CD14-positive monocyte (primary cell): Measurements from ENCODE around the gene TPCN1. TPM values are rescaled to one million over a fixed set of nuclear protein-coding genes. Genes with fewer than 3 reads are reported as not detected.

Experiments used
- DNase-seq, 3 donors: peaks; one replicate each; pipeline ENCODE4 v3.0.0-alpha.2; 2011 to 2022
- H2AFZ ChIP-seq: 2 replicates; pipeline ENCODE4 v1.6.0; 2012; ENCODE audit warnings: mild to moderate bottlenecking, low read depth, low read length, inconsistent platforms; ENCODE audit not compliant: insufficient read depth, poor library complexity, severe bottlenecking
- H3K27ac ChIP-seq, 2 donors: 1 replicate in 1 of 2; 2 replicates in 1 of 2; pipeline ENCODE4 v1.5.1; 2012 to 2013; ENCODE audit warnings: low read length in 2 of 2, control low read depth in 1 of 2, inconsistent platforms in 1 of 2, low read depth in 1 of 2, mild to moderate bottlenecking in 1 of 2
- H3K27me3 ChIP-seq, 2 donors: one replicate each; pipeline versions ENCODE4 v1.6.0 to v1.6.1; 2011 to 2013; ENCODE audit warnings: low read length in 2 of 2; ENCODE audit not compliant: control insufficient read depth in 2 of 2, insufficient read depth in 2 of 2
- H3K36me3 ChIP-seq, 2 donors: replicated peaks in 1 of 2; 1 replicate in 1 of 2; 2 replicates in 1 of 2; pipeline versions ENCODE4 v1.5.1 to v1.6.1; 2012 to 2013; ENCODE audit warnings: low read length in 2 of 2, control low read depth in 1 of 2, inconsistent platforms in 1 of 2, mild to moderate bottlenecking in 1 of 2; ENCODE audit not compliant: insufficient read depth in 2 of 2, control insufficient read depth in 1 of 2
- H3K4me1 ChIP-seq, 2 donors: 1 replicate in 1 of 2; 2 replicates in 1 of 2; pipeline versions ENCODE4 v1.5.1 to v1.6.1; 2012 to 2013; ENCODE audit warnings: low read length in 2 of 2, control low read depth in 1 of 2, inconsistent platforms in 1 of 2, mild to moderate bottlenecking in 1 of 2, moderate library complexity in 1 of 2; ENCODE audit not compliant: insufficient read depth in 2 of 2, control insufficient read depth in 1 of 2
- H3K4me2 ChIP-seq: replicated peaks from 2 replicates; pipeline ENCODE3; 2012; ENCODE audit warnings: low read length, moderate library complexity, mild to moderate bottlenecking; ENCODE audit not compliant: poor library complexity, severe bottlenecking; ENCODE audit errors: extremely low read depth
- H3K4me3 ChIP-seq, 3 experiments: fragments of 200-600 bp in 1 of 3; sonication (generic) in 1 of 3; replicated peaks in 1 of 3; 1 replicate in 2 of 3; 2 replicates in 1 of 3; pipeline ENCODE4 v1.5.1; 2011 to 2013; ENCODE audit warnings: low read length in 3 of 3, mild to moderate bottlenecking in 3 of 3, control low read depth in 2 of 3, low read depth in 2 of 3, inconsistent platforms in 1 of 3, moderate library complexity in 1 of 3
- H3K79me2 ChIP-seq: 2 replicates; pipeline ENCODE4 v1.6.0; 2012; ENCODE audit warnings: mild to moderate bottlenecking, control low read depth, inconsistent platforms, low read length, moderate library complexity; ENCODE audit not compliant: insufficient read depth
- H3K9ac ChIP-seq: 2 replicates; pipeline ENCODE4 v1.6.0; 2017; ENCODE audit warnings: low read length, mild to moderate bottlenecking; ENCODE audit not compliant: insufficient read depth, poor library complexity, severe bottlenecking
- H3K9me3 ChIP-seq, 2 donors: replicated peaks in 1 of 2; 1 replicate in 1 of 2; 2 replicates in 1 of 2; pipeline versions ENCODE4 v1.5.1 to v1.6.1; 2012 to 2013; ENCODE audit warnings: low read length in 2 of 2, control low read depth in 1 of 2; ENCODE audit not compliant: control insufficient read depth in 1 of 2, insufficient read depth in 1 of 2
- H4K20me1 ChIP-seq: 2 replicates; pipeline ENCODE4 v1.6.0; 2012; ENCODE audit warnings: mild to moderate bottlenecking, low read length, control low read depth, moderate library complexity; ENCODE audit not compliant: insufficient read depth
- H3K27ac Mint-ChIP-seq, 7 donors: one replicate each; pipeline ENCODE4 v1.8.0; 2020; ENCODE audit warnings: mild to moderate bottlenecking in 7 of 7, mixed read lengths in 7 of 7, moderate library complexity in 6 of 7, inconsistent platforms in 2 of 7
- H3K27me3 Mint-ChIP-seq, 3 donors: one replicate each; pipeline ENCODE4 v1.8.0; 2021 to 2022; ENCODE audit warnings: low read depth in 3 of 3, mild to moderate bottlenecking in 3 of 3, mixed read lengths in 3 of 3, moderate library complexity in 3 of 3, inconsistent platforms in 1 of 3
- H3K36me3 Mint-ChIP-seq, 2 donors: one replicate each; pipeline ENCODE4 v1.8.0; 2020; ENCODE audit warnings: mixed read lengths in 2 of 2, inconsistent platforms in 1 of 2, mild to moderate bottlenecking in 1 of 2
- H3K4me1 Mint-ChIP-seq: one replicate; pipeline ENCODE4 v1.8.0; 2020; ENCODE audit warnings: mild to moderate bottlenecking, mixed read lengths
- H3K4me3 Mint-ChIP-seq, 2 donors: one replicate each; pipeline ENCODE4 v1.8.0; 2020; ENCODE audit warnings: mild to moderate bottlenecking in 2 of 2, mixed read lengths in 2 of 2, moderate library complexity in 1 of 2
- H3K9me3 Mint-ChIP-seq, 7 donors: one replicate each; pipeline ENCODE4 v1.8.0; 2020 to 2022; ENCODE audit warnings: mixed read lengths in 7 of 7, mild to moderate bottlenecking in 6 of 7, moderate library complexity in 6 of 7, inconsistent platforms in 2 of 7
- WGBS: methylation state at CpG from one replicate; pipeline ENCODE4 v1.1.5; 2013; ENCODE audit warnings: missing lambda C conversion rate; ENCODE audit not compliant: insufficient coverage; 5-methylcytosine and 5-hydroxymethylcytosine counted together
- intact Hi-C, 2 donors: fragments of 100-400 bp; cut with micrococcal nuclease; formaldehyde crosslinking; loops; one replicate each; pipeline versions ENCODE4 v1.15.0 to v1.15.1; 2023
- polyA plus RNA-seq, 3 donors: library from polyadenylated mRNA; depleted of rRNA in 1 of 3; unstranded in 2 of 3; stranded (reverse) in 1 of 3; fragments of 300-500 nt in 2 of 3; fragments of >200 nt in 1 of 3; fragmentation: Illumina TruSeq in 2 of 3; gene quantifications; 1 replicate in 2 of 3; 2 replicates in 1 of 3; pipeline ENCODE4 v1.2.3, GENCODE V29; 2012 to 2021
- TF ChIP-seq, protein P1 (sequence below): fragments of 200-600 bp; IDR thresholded peaks from one replicate; pipeline ENCODE4 v1.8.0; 2022; ENCODE audit warnings: antibody characterized with exemption, mild to moderate bottlenecking

TPCN1 gene
- polyA plus RNA-seq, 3 donors: 20.4 to 110 (median 34.9) TPM

DNA sequence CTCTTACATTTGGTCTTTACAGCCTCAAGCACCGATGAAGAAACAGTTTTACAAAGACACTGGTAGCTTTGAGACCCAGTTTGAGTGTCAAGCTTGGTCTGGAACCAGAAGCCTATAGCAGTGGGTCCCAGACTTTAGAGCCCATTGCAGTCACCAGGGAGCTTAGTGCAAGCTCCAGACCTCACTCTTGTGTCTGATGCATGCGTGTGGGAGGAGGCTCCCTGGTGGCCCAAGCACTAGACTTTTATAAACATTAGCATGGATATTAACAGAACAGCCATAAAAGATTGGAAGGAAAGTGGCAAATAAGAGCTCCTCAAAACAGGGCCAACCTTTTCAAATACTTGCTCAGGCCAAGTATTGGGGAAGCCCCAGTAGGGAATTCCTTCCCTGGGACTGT, 68.1 kb downstream of the TPCN1 start:
- TF ChIP-seq, protein P1, sequence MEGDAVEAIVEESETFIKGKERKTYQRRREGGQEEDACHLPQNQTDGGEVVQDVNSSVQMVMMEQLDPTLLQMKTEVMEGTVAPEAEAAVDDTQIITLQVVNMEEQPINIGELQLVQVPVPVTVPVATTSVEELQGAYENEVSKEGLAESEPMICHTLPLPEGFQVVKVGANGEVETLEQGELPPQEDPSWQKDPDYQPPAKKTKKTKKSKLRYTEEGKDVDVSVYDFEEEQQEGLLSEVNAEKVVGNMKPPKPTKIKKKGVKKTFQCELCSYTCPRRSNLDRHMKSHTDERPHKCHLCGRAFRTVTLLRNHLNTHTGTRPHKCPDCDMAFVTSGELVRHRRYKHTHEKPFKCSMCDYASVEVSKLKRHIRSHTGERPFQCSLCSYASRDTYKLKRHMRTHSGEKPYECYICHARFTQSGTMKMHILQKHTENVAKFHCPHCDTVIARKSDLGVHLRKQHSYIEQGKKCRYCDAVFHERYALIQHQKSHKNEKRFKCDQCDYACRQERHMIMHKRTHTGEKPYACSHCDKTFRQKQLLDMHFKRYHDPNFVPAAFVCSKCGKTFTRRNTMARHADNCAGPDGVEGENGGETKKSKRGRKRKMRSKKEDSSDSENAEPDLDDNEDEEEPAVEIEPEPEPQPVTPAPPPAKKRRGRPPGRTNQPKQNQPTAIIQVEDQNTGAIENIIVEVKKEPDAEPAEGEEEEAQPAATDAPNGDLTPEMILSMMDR: no peak
- no peak overlapping the region for H3K27ac ChIP-seq
- H3K27ac Mint-ChIP-seq: peak overlapping the region in 2 of 7 donors; percentile 49 to 51
- H3K36me3 ChIP-seq: peaks cover 100% of the 10 kb centered on the region in 2 donors
- no peak for DNase-seq
- no peaks in the 10 kb centered on the region for H3K9me3 Mint-ChIP-seq
- H3K4me3 ChIP-seq: no peak overlapping the region
- no peak overlapping the region for H3K9ac ChIP-seq
- H2AFZ ChIP-seq: no peak overlapping the region
- H3K79me2 ChIP-seq: no peaks in the 10 kb centered on the region
- no peak overlapping the region for H3K4me2 ChIP-seq
- H3K27me3 Mint-ChIP-seq: peaks cover 0 to 2% (median 0%) of the 10 kb centered on the region in 3 donors
- H3K9me3 ChIP-seq: no peaks in the 10 kb centered on the region
- peaks cover 4% of the 10 kb centered on the region for H4K20me1 ChIP-seq
- WGBS: 92% methylated on average over 1 of the region's 2 CpGs
- peaks cover 85 to 99% of the 10 kb centered on the region in 2 donors for H3K36me3 Mint-ChIP-seq
- no peaks in the 10 kb centered on the region for H3K4me1 ChIP-seq
- intact Hi-C loops: no loop called here
- H3K27me3 ChIP-seq: no peaks in the 10 kb centered on the region
- H3K4me3 Mint-ChIP-seq: no peak overlapping the region
- H3K4me1 Mint-ChIP-seq: no peaks in the 10 kb centered on the region

DNA sequence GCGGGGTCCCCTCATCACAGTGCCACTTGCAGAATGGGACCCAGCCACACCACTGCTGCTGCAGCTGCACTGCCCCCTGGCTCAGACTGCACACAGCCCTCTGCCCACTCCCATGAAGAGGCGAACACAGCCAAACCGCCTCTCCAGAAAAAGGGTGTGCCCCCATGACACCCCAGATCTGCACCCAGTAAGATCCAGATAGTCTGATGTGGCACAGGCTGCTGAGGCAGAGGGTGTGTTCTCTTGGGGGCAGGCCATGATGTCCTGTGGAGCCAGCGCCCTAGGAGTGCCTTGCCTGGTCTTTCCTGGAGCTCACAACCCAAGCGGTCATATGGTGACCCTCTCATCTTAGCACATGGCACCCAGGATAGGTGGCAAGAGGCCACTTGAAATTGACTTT, 69.2 kb downstream of the TPCN1 start:
- Mint-ChIP-seq H3K4me1 (no peaks in the 10 kb centered on the region), H3K27ac (peak overlapping the region in 2 of 7 donors; percentile 23 to 32)

More for the DNA sequence above, 69.2 kb downstream of the TPCN1 start:
- H3K79me2 ChIP-seq: no peaks in the 10 kb centered on the region
- no peaks in the 10 kb centered on the region for H3K9me3 ChIP-seq
- Mint-ChIP-seq H3K36me3 (peaks cover 86 to 99% of the 10 kb centered on the region in 2 donors), H3K27me3 (peaks cover 0 to 2% (median 0%) of the 10 kb centered on the region in 3 donors), H3K9me3 (no peaks in the 10 kb centered on the region), H3K4me3 (no peak overlapping the region)
- H4K20me1 ChIP-seq: peaks cover 7% of the 10 kb centered on the region
- H3K27me3 ChIP-seq: no peaks in the 10 kb centered on the region
- 100% methylated on average over 2 of the region's 5 CpGs for WGBS
- H3K27ac ChIP-seq: no peak overlapping the region
- H3K4me3 ChIP-seq: no peak overlapping the region
- TF ChIP-seq, protein P1: no peak
- H2AFZ ChIP-seq: no peak overlapping the region
- no peak overlapping the region for H3K9ac ChIP-seq
- H3K4me2 ChIP-seq: no peak overlapping the region
- H3K4me1 ChIP-seq: no peaks in the 10 kb centered on the region
- H3K36me3 ChIP-seq: peaks cover 100% of the 10 kb centered on the region in 2 donors
- DNase-seq: no peak
- intact Hi-C loops: no loop called here
